ENCODE measurements around the gene ANKRD11. TPM values are rescaled to one million over a fixed set of nuclear protein-coding genes. Genes with fewer than 3 reads are reported as not detected.

ANKRD11 gene
- total RNA-seq, 1 donor from 2014 or later = 164 TPM

- no peak for DNase-seq (ENCODE audit: low read depth, low spot score)
- H3K27me3 Mint-ChIP-seq (ENCODE audit: low read depth) = no peaks in the 10 kb centered on the region
- H3K4me1 Mint-ChIP-seq = peaks cover 4% of the 10 kb centered on the region
- H3K36me3 Mint-ChIP-seq (ENCODE audit: low read depth) = peaks cover 23% of the 10 kb centered on the region
- no peak for TF ChIP-seq CTCF (conservative IDR thresholded peaks at IDR 0.05)
- H3K9me3 Mint-ChIP-seq = no peaks in the 10 kb centered on the region
- peak overlapping the region; percentile 35 for H3K27ac Mint-ChIP-seq (ENCODE audit: unreplicated experiment)
- peak overlapping the region; percentile 44 for H3K4me3 Mint-ChIP-seq
Measured at GRCh38 chr16:89273741-89274472, 216.5 kb downstream of the ANKRD11 start.

GRCh38 chr16:89272631-89273030 is 217.7 kb downstream of the ANKRD11 start:
- DNase-seq (ENCODE audit: low read depth, low spot score) = no peak
- no peaks in the 10 kb centered on the region for H3K9me3 Mint-ChIP-seq
- H3K4me1 Mint-ChIP-seq = peaks cover 4% of the 10 kb centered on the region
- H3K4me3 Mint-ChIP-seq = no peak overlapping the region
- peaks cover 24% of the 10 kb centered on the region for H3K36me3 Mint-ChIP-seq (ENCODE audit: low read depth)
- no peaks in the 10 kb centered on the region for H3K27me3 Mint-ChIP-seq (ENCODE audit: low read depth)
- no peak for TF ChIP-seq CTCF (conservative IDR thresholded peaks at IDR 0.05)
- no peak overlapping the region for H3K27ac Mint-ChIP-seq (ENCODE audit: unreplicated experiment)

GRCh38 chr16:89270666-89271345 is 219.6 kb downstream of the ANKRD11 start:
- TF ChIP-seq CTCF (conservative IDR thresholded peaks at IDR 0.05) = no peak
- no peaks in the 10 kb centered on the region for H3K4me1 Mint-ChIP-seq
- peaks cover 24% of the 10 kb centered on the region for H3K36me3 Mint-ChIP-seq (ENCODE audit: low read depth)
- H3K27ac Mint-ChIP-seq (ENCODE audit: unreplicated experiment) = no peak overlapping the region
- H3K9me3 Mint-ChIP-seq = no peaks in the 10 kb centered on the region
- no peak for DNase-seq (ENCODE audit: low read depth, low spot score)
- no peaks in the 10 kb centered on the region for H3K27me3 Mint-ChIP-seq (ENCODE audit: low read depth)
- no peak overlapping the region for H3K4me3 Mint-ChIP-seq

GRCh38 chr16:89269805-89270665 is 220.3 kb downstream of the ANKRD11 start:
- no peak for DNase-seq (ENCODE audit: low read depth, low spot score)
- TF ChIP-seq CTCF (conservative IDR thresholded peaks at IDR 0.05) = no peak
- H3K36me3 Mint-ChIP-seq (ENCODE audit: low read depth) = peaks cover 24% of the 10 kb centered on the region
- no peaks in the 10 kb centered on the region for H3K4me1 Mint-ChIP-seq
- no peak overlapping the region for H3K27ac Mint-ChIP-seq (ENCODE audit: unreplicated experiment)
- no peak overlapping the region for H3K4me3 Mint-ChIP-seq
- no peaks in the 10 kb centered on the region for H3K27me3 Mint-ChIP-seq (ENCODE audit: low read depth)
- H3K9me3 Mint-ChIP-seq = no peaks in the 10 kb centered on the region

GRCh38 chr16:89268987-89269735 is 221.2 kb downstream of the ANKRD11 start:
- no peak overlapping the region for H3K27ac Mint-ChIP-seq (ENCODE audit: unreplicated experiment)
- no peak for TF ChIP-seq CTCF (conservative IDR thresholded peaks at IDR 0.05)
- H3K36me3 Mint-ChIP-seq (ENCODE audit: low read depth) = peaks cover 29% of the 10 kb centered on the region
- no peaks in the 10 kb centered on the region for H3K9me3 Mint-ChIP-seq
- no peaks in the 10 kb centered on the region for H3K27me3 Mint-ChIP-seq (ENCODE audit: low read depth)
- H3K4me3 Mint-ChIP-seq = no peak overlapping the region
- no peaks in the 10 kb centered on the region for H3K4me1 Mint-ChIP-seq
- no peak for DNase-seq (ENCODE audit: low read depth, low spot score)
